ENCODE results near the gene VIPR2.
"Not testable (repeated sequence)": the region's sequence is repeated elsewhere in the genome, so short reads cannot be mapped to it uniquely, and the experiment has no call there.

The VIPR2 gene

GRCh38 chr7:159138508-159138907 lies 6.2 kb downstream of the VIPR2 start:
- DNase-seq, result no peak

GRCh38 chr7:159137906-159138305 lies 6.8 kb downstream of the VIPR2 start:
- DNase-seq, result no peak

GRCh38 chr7:159136846-159137245 lies 7.8 kb downstream of the VIPR2 start:
- DNase-seq, result no peak

GRCh38 chr7:159136442-159136841 lies 8.2 kb downstream of the VIPR2 start:
- no peak for DNase-seq

- no peak for DNase-seq
Measured at GRCh38 chr7:159136013-159136412, 8.7 kb downstream of the VIPR2 start.

- DNase-seq, result not testable (repeated sequence)
Measured at GRCh38 chr7:159132670-159133443, 11.8 kb downstream of the VIPR2 start.

- DNase-seq, result no peak
Measured at GRCh38 chr7:159130820-159131219, 13.8 kb downstream of the VIPR2 start.

- DNase-seq, result no peak
Measured at GRCh38 chr7:159130199-159130775, 14.4 kb downstream of the VIPR2 start.

- DNase-seq, result no peak
Measured at GRCh38 chr7:159128767-159129166, 15.9 kb downstream of the VIPR2 start.

GRCh38 chr7:159127691-159128642 lies 16.7 kb downstream of the VIPR2 start:
- no peak for DNase-seq

- no peak for DNase-seq
Measured at GRCh38 chr7:159126311-159127260, 18.1 kb downstream of the VIPR2 start.

GRCh38 chr7:159125955-159126270 lies 18.8 kb downstream of the VIPR2 start:
- DNase-seq, result no peak

GRCh38 chr7:159125104-159125954 lies 19.3 kb downstream of the VIPR2 start:
- no peak for DNase-seq

- not testable (repeated sequence) for DNase-seq
Measured at GRCh38 chr7:159123793-159124192, 20.9 kb downstream of the VIPR2 start.

GRCh38 chr7:159123294-159123693 lies 21.4 kb downstream of the VIPR2 start:
- not testable (repeated sequence) for DNase-seq

- DNase-seq, result no peak
Measured at GRCh38 chr7:159122276-159122675, 22.4 kb downstream of the VIPR2 start.

GRCh38 chr7:159121476-159121875 lies 23.2 kb downstream of the VIPR2 start:
- no peak for DNase-seq

- DNase-seq, result no peak
Measured at GRCh38 chr7:159121068-159121467, 23.6 kb downstream of the VIPR2 start.

- no peak for DNase-seq
Measured at GRCh38 chr7:159120540-159120919, 24.1 kb downstream of the VIPR2 start.

GRCh38 chr7:159119851-159120539 lies 24.7 kb downstream of the VIPR2 start:
- no peak for DNase-seq
